Stomach (tissue), 4 donors: ENCODE data around the gene UQCRFS1.

Experiments used
- EP300 ChIP-seq: sonication (generic); formaldehyde crosslinking; IDR thresholded peaks from one replicate; pipeline ENCODE4 v1.6.1; 2017; ENCODE audit warnings: antibody characterized with exemption
- POLR2A ChIP-seq, 4 donors: fragments of 450-650 bp; IDR thresholded peaks; one replicate each; pipeline ENCODE4 v1.6.1; 2016; ENCODE audit warnings: antibody characterized with exemption in 4 of 4, control low read depth in 2 of 4, mild to moderate bottlenecking in 1 of 4, moderate library complexity in 1 of 4
- TF ChIP-seq, protein P1 (sequence below), 7 experiments: fragments of 450-650 bp in 4 of 7; fragments of 200-600 bp in 3 of 7; sonication (generic) in 3 of 7; IDR thresholded peaks; one replicate each; pipeline ENCODE4 v1.5.1; 2016 to 2019; ENCODE audit warnings: antibody characterized with exemption in 7 of 7, control low read depth in 2 of 7, mild to moderate bottlenecking in 1 of 7

DNA sequence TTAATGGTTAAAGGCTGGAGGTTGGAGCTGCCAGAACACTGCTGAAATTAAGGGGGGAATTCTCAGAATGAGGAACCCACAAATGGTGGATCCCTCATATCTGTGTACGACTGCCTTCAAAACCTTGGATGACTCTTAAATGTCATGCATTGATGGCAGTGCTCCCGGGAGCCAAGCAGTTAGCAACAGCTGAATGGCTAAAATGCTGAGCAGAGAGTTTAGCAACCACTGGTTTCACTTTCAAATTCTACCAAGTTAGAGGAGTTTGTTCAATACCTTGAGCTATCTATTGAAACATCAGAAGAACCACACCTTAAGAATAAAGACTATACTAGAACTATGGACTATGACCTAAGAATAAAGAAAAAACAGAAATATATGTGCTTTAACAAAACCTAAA, 41.4 kb downstream of the UQCRFS1 start:
- TF ChIP-seq, protein P1, sequence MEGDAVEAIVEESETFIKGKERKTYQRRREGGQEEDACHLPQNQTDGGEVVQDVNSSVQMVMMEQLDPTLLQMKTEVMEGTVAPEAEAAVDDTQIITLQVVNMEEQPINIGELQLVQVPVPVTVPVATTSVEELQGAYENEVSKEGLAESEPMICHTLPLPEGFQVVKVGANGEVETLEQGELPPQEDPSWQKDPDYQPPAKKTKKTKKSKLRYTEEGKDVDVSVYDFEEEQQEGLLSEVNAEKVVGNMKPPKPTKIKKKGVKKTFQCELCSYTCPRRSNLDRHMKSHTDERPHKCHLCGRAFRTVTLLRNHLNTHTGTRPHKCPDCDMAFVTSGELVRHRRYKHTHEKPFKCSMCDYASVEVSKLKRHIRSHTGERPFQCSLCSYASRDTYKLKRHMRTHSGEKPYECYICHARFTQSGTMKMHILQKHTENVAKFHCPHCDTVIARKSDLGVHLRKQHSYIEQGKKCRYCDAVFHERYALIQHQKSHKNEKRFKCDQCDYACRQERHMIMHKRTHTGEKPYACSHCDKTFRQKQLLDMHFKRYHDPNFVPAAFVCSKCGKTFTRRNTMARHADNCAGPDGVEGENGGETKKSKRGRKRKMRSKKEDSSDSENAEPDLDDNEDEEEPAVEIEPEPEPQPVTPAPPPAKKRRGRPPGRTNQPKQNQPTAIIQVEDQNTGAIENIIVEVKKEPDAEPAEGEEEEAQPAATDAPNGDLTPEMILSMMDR (IDR thresholded peaks at IDR 0.05): no peak
- TF ChIP-seq EP300: no peak
- TF ChIP-seq POLR2A (IDR thresholded peaks at IDR 0.05): no peak
